GM21447 (cell line): ENCODE data around the gene ZNF273.
"Not testable (repeated sequence)": the region's sequence is repeated elsewhere in the genome, so short reads cannot be mapped to it uniquely, and the experiment has no call there.

Experiments used
- ATAC-seq: cut with Tn5 transposase; IDR thresholded peaks from one replicate; pipeline ENCODE4 v1.9.1; 2021; ENCODE audit not compliant: unreplicated experiment

ZNF273 gene

DNA sequence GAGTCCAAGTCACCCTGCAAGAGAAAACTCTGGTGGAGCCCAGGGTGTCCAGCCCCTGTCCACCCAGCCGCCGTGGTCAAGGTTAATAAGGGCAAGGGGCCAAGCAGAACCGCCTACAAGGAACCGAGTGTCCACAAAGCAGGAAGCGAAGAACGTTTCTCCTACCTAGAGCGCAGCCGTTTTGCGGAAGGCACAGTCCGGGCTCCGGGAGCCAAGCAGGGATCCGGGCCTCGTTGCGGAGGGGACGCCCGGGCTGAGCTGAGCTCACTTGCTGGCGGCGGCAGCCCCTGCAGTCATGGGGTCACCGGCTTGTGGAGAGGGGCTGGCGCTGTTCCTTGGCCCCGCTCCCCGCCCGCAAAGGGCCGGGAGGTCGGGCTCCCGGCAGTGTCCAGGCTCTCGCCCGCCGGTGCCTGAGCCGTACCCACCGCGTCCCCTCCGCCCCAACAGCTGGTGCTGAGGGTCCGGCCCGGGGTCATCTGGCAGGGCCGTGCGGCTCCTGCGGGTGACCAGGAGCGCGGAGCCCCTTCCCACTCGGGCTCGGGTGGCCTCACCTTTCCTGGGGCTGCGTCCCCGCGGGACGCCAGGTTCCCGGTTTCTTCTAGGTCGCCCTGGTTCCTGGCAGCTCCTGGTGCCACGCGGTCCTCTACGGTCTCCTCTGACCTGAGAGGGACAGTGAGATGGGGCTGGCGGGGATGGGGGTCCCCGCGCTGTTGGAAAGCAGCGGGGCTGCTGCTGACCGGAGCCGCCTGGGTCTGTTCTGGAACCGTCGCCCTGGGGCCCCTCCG, 14.0 kb upstream of the ZNF273 start:
- ATAC-seq, result no peak

DNA sequence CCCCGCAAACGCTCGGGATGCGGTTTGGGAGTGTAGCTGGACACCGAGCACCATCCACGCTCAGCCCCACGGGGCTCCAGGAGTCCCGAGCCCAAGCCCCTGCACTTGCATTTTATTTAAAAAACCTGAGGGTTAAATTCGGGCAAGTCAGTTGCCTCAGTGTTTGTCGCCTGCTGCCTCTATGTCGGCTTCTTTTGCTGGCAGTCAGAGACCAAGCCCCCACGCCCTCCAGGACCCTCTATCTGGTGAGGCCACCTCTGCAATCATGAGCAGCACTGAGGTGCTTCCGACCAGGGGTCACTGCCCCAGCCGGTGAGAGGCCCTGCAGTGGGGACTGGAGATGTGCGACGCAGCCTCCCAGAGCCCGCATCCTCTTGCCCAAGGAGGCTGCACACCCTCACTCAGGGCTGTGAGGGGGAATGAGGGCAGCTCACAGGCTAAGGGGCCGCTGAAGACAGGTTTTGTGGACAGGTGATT, 13.3 kb upstream of the ZNF273 start:
- no peak for ATAC-seq

DNA sequence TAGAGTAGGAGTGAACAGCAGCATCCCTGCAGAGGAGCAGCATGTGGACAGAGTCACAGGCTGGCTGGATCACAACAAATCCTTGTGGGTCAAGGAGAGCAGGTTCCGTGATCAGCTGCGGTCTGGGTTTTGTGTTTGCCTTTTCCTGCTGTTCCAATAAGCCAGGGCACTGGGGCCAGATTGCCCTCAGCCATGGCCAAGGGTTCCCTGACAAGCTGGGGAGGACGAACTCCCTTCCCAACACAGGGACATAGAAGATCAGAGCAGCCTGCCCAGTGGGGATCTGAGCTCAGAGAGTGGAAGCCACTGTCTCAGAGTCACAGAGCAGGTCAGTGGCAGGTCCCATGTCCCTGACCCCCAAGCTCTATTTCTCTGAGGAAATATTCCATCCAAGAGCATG, 12.8 kb upstream of the ZNF273 start:
- ATAC-seq, result not testable (repeated sequence)

DNA sequence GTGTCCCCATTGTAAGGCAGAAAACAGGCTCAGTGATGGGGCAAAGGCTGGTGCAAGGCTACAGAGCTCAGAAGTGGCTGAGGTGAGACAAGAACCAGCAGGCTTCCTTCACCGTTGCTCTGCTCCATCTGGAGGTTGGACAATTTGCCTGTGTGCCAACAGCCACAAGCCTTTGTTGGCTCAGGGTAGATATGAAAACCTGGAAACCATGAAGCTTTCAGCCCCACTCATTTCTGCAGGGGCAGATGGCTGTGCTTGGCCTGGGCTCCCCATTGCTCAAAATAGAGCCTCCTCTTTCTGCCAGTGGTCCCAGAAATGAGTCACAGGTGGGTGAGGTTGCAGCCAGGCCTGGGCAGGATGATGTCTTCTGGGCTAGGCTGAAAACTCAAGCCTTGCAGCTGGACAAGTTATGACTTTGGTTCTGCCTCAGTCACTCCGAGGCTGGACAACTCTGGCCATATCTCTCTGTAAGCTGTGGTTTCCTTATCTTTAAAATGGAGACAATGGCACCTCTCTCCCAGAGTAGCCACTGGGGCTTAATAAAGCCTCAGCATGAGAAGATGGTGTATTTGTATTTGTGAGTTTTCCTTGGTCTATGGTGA, 12.2 kb upstream of the ZNF273 start:
- no peak for ATAC-seq

DNA sequence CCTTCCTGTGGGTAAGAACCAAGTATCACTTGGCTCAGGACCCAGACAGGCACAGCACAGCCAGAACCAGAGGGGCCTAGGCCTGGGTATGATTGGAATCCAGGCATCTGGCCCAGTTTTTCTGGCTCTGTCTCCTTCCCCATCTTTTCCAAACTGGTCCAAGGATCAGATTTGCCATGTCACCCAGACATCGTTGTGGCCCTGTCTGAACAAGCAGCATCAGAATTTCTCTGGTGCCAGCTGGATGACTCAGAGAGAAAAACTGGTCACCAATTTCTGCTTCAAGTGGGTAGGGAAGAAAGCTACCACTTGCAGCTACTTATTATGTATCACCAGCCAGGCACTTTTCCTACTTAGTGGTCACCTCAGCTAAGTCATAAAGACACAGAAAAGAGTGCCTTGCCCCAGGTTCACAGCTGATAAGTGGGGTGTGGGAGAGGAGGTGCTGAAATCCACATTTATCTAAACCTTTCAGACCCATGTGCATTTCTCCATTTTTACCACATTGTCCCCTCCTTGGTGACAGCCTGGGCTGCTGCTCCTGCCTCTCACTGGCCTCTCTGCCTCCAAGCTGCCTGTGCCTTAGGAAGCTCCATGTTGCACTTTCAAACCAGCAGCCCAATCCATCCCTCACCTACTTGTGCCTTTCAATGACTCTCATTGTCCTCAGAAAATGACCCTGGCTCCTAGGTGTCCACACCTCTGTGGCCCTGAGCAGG, 11.6 kb upstream of the ZNF273 start:
- not testable (repeated sequence) for ATAC-seq

DNA sequence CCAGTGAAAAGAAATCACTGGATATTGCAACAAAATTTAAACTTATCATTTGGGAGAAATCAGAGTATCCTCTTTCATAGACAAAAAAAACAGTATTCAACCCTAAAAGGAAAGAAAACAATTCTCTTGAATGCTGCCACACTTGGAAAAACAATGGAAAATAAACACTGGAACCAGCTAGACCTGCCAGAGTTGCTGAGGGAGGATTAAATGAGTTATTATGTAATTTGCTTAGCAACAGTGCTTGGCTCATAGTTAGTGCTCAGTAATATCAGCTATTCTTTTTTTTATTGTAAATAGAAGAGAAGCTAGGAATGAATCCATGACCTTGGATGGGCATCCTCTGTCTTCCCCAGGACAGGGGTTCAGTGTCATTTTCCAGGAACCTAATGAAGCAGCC, 11.0 kb upstream of the ZNF273 start:
- ATAC-seq, result no peak

GRCh38 chr7:64892666-64893309, 10.3 kb upstream of the ZNF273 start:
- no peak for ATAC-seq

DNA sequence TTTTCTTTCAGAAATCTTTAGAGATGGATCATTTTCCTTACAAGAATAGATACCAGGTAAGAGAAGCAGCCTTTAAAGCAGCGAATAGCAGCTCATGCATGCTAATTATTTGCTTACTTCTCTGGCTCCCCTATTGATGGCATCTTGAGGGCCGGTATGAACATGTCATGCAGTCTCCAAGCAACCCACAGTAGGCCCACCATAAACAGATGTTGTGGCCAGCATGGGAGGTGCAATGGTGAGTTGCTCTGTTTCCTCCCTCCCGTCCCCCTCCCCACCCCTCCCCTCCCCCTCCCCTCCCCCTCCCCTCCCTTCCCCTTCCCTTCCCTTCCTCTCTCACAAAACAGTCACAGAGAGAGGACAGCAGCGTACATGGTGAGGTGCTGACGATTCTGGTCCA, 9.7 kb upstream of the ZNF273 start:
- ATAC-seq, result no peak

DNA sequence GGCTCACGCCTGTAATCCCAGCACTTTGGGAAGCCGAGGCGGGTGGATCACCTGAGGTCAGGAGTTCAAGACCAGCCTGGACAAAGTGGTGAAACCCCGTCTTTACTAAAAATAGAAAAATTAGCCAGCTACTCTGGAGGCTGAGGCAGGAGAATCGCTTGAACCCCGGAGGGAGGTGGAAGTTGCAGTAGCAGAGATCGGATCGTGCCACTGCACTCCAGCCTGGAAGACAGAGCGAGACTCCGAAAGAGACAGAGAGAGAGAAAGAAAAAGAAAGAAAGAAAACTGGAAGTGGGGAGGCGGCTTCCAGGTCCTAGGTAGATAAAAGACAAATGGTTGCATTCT, 640 bp upstream of the ZNF273 start:
- not testable (repeated sequence) for ATAC-seq

- ATAC-seq, result no peak
These were observed 935 bp downstream of the ZNF273 start for GRCh38 chr7:64904008-64904407.

- no peak for ATAC-seq
These were observed 2.1 kb downstream of the ZNF273 start for GRCh38 chr7:64905133-64905532.

- ATAC-seq, result no peak
These were observed 2.5 kb downstream of the ZNF273 start for GRCh38 chr7:64905547-64905946.

- no peak for ATAC-seq
These were observed 4.7 kb downstream of the ZNF273 start for GRCh38 chr7:64907641-64908326.

DNA sequence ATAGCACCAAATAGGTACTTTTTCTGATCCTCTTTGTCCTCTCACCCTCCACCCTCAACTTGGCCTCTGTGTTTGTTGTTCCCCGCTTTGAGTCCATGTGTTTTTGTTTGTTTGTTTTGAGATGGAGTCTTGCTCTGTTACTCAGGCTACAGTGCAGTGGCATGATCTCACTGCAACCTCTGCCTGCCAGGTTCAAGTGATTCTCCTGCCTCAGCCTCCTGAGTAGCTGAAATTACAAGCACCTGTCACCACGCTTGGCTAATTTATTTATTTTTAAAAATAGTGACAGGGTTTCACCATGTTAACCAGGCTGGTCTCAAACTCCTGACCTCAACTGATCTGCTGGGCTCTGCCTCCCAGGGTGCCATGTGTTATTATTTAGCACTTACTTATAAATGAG, 5.3 kb downstream of the ZNF273 start:
- no peak for ATAC-seq

DNA sequence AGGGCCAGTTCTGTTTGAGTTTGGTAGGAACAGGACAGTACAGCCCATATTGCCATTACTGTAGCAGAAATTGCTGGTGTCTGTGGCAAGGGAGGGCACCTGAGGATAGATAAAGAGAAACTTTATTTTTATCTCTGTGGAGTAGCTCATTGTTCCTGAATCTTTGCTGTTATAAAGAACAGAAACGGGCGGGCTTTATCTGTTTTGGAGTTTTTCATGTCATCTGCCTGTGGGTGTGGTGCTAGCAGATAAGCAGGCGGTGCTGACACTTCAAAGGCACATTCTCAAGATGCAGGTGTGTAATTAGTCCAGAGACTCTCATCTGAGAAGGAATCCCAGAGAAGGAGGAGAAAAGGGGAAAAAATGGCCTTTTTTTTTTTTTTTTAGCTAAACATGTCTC, 11.5 kb downstream of the ZNF273 start:
- no peak for ATAC-seq

DNA sequence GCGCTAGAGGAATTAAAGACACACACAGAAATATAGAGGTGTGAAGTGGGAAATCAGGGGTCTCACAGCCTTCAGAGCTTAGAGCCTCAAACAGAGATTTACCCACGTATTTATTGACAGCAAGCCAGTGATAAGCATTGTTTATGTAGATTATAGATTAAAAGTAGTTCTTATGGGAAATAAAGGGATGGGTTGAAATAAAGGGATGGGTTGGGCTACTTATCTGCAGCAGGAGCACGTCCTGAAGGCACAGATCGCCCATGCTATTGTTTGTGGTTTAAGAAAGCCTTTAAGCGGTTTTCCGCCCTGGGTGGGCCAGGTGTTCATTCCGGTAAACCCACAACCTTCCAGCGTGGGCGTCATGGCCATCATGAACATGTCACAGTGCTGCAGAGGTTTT, 12.2 kb downstream of the ZNF273 start:
- not testable (repeated sequence) for ATAC-seq

DNA sequence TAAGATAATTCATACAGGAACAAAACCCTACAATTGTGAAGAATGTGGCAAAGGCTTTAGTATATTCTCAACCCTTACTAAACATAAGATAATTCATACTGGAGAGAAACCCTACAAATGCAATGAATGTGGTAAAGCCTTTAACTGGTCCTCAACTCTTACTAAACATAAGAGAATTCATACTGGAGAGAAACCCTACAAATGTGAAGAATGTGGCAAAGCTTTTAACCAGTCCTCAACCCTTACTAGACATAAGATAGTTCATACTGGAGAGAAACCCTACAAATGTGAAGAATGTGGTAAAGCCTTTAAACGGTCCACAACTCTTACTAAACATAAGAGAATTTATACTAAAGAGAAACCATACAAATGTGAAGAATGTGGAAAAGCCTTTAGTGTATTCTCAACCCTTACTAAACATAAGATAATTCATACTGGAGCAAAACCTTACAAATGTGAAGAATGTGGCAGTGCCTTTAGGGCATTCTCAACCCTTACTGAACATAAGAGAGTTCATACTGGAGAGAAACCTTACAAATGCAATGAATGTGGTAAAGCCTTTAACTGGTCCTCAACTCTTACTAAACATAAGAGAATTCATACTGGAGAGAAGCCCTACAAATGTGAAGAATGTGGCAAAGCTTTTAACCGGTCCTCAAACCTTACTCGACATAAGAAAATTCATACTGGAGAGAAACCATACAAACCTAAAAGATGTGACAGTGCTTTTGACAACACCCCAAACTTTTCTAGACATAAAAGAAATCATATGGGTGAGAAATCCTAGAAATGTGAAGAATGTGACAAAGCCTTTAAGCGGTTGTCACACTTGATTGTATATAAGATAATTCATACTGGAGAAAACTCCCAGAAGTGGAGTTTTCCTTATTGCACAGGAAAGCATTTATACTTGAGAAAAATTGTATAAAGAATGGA, 25.4 kb downstream of the ZNF273 start:
- not testable (repeated sequence) for ATAC-seq

DNA sequence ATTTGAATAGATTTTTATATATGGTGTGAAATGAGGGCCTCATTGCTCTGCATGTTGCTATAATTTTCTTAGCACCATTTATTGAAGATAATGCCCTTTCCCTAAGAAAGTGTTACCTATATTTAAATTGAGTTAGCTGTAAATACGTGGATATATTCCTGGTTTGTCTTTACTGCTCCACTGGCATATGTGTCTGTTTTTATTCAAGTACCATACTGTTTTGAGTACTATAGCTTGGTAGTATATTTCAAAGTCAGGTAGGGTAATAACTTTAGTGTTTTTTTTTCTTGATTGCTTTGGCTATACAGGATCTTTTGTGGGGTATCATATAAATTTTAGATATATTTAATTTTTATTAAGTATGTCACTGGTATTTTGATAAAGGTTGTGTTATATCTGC, 31.4 kb downstream of the ZNF273 start:
- no peak for ATAC-seq

DNA sequence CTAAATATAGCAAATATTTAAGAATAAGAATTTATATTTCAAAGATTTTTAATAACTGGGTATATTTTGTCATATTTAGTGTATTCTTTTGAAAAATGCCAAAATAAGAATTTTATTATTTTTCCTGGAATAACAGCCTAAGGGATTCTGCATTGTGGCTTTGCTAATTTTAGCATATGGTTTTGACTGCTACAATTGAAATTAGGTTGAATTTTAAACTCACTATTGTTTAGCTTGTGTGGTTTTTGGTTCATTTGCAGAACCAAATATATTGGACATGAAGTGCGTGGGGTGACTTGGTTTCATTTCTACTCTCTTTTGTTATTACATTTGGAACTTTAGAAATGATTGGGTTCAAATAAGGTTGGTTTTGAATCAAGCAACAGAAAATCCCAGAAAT, 35.5 kb downstream of the ZNF273 start:
- no peak for ATAC-seq

DNA sequence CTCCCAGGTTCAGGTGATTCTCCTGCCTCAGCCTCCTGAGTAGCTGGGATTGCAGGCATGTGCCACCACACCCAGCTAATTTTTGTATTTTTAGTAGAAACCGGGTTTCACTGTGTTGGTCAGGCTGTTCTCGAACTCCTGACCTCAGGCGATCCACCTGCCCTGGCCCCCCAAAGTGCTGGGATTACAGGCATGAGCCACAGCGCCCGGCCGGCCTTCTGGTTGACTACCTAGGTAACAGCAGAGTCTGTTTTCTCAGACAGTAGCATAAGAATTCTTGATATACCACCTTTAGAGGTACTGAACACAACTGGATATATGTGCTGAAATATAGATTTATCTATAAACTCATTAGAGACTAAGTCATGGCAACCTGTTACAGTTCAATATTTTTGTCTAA, 36.9 kb downstream of the ZNF273 start:
- ATAC-seq, result not testable (repeated sequence)
